Measurements from ENCODE around the gene C6orf62.
"Not testable (repeated sequence)": the region's sequence is repeated elsewhere in the genome, so short reads cannot be mapped to it uniquely, and the experiment has no call there.

The C6orf62 gene

DNA sequence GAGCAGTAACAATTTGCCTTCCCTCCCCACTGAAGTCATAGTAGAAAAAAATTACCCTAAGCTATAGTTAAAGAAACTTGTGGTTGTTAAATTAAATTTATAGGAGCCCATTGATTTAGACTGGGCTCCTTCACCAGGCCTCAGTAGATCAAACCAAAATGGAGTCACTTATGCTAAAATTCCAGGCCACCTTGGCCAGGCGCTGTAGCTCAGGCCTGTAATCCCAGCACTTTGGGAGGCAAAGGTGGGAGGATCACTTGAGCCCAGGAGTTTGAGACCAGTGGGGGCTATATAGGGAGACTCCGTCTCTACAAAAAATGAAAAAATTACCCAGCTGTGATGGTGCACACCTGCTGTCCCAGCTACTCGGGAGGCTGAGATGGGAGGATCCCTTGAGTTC, 40.8 kb upstream of the C6orf62 start:
- H3K27ac ChIP-seq, result no peak overlapping the region
- H3K4me1 ChIP-seq (ENCODE audit: low read depth, poor library complexity, severe bottlenecking), result no peaks in the 10 kb centered on the region
- H2AFZ ChIP-seq (ENCODE audit: low read depth), result no peak overlapping the region
- H3K27me3 ChIP-seq (ENCODE audit: insufficient read depth, low read depth), result no peaks in the 10 kb centered on the region
- no peaks in the 10 kb centered on the region for H3K36me3 ChIP-seq (ENCODE audit: insufficient read depth)
- no peak for TF ChIP-seq CTCF (conservative IDR thresholded peaks at IDR 0.05; ENCODE audit: low read depth, low read length)
- H3K79me2 ChIP-seq (ENCODE audit: insufficient read depth, low read depth), result no peaks in the 10 kb centered on the region
- H3K4me2 ChIP-seq, result no peak overlapping the region
- H3K4me3 ChIP-seq (IDR thresholded peaks at IDR 0.05; ENCODE audit: insufficient read depth, low read depth, low read length), result no peak overlapping the region
- H3K9ac ChIP-seq, result no peak overlapping the region
- no peaks in the 10 kb centered on the region for H4K20me1 ChIP-seq (ENCODE audit: insufficient read depth)

DNA sequence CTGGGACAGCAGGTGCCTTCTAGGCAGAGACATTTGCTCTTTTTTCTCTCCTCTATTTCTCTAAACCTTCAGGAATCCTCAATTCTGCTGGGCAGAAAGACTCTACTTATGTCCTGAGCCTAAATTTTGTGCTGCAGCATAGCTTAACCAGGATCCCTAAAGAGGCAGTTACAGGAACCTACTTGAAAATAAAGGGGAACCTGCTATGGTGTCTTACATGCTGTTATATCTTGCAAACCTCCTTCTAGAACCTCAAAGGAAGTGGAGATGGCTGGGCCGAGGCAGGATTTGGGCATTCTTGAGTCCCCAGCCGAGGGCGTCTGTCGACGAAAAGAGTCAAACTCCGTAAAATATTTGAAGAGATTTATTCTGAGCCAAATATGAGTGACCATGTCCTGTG, 38.7 kb upstream of the C6orf62 start:
- Histone ChIP-seq H3K4me3 (IDR thresholded peaks at IDR 0.05; ENCODE audit: insufficient read depth, low read depth, low read length) (no peak overlapping the region), H3K79me2 (ENCODE audit: insufficient read depth, low read depth) (no peaks in the 10 kb centered on the region), H3K36me3 (ENCODE audit: insufficient read depth) (no peaks in the 10 kb centered on the region), H3K27me3 (ENCODE audit: insufficient read depth, low read depth) (no peaks in the 10 kb centered on the region), H2AFZ (ENCODE audit: low read depth) (no peak overlapping the region), H3K9ac (no peak overlapping the region), H3K4me2 (no peak overlapping the region), H4K20me1 (ENCODE audit: insufficient read depth) (no peaks in the 10 kb centered on the region), H3K27ac (no peak overlapping the region), H3K4me1 (ENCODE audit: low read depth, poor library complexity, severe bottlenecking) (no peaks in the 10 kb centered on the region)
- TF ChIP-seq CTCF (conservative IDR thresholded peaks at IDR 0.05; ENCODE audit: low read depth, low read length), result no peak

GRCh38 chr6:24755279-24755678, 36.3 kb upstream of the C6orf62 start:
- no peaks in the 10 kb centered on the region for H3K4me1 ChIP-seq (ENCODE audit: low read depth, poor library complexity, severe bottlenecking)
- H3K4me2 ChIP-seq, result no peak overlapping the region
- no peak overlapping the region for H3K9ac ChIP-seq
- H3K4me3 ChIP-seq (IDR thresholded peaks at IDR 0.05; ENCODE audit: insufficient read depth, low read depth, low read length), result no peak overlapping the region
- H3K27ac ChIP-seq, result no peak overlapping the region
- H2AFZ ChIP-seq (ENCODE audit: low read depth), result no peak overlapping the region
- H3K36me3 ChIP-seq (ENCODE audit: insufficient read depth), result no peaks in the 10 kb centered on the region
- TF ChIP-seq CTCF (conservative IDR thresholded peaks at IDR 0.05; ENCODE audit: low read depth, low read length), result no peak
- H3K27me3 ChIP-seq (ENCODE audit: insufficient read depth, low read depth), result no peaks in the 10 kb centered on the region
- H4K20me1 ChIP-seq (ENCODE audit: insufficient read depth), result no peaks in the 10 kb centered on the region
- H3K79me2 ChIP-seq (ENCODE audit: insufficient read depth, low read depth), result no peaks in the 10 kb centered on the region

DNA sequence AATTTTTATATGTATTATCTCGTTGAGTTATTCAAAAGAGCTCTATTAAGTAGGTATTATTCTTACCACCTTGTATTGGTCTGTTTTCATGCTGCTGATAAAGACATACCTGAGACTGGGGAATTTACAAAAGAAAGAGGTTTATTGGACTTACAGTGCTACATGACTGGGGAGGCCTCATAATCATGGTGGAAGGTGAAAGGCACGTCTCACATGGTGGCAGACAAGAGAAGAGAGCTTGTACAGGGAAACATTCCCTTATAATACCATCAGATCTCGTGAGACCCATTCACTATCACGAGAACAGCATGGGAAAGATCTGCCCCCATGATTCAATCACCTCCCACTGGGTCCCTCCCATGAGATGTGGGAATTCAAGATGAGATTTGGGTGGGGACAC, 35.4 kb upstream of the C6orf62 start:
- not testable (repeated sequence) for H2AFZ ChIP-seq (ENCODE audit: low read depth); H3K4me2 ChIP-seq; H3K27ac ChIP-seq; H3K36me3 ChIP-seq (ENCODE audit: insufficient read depth); H3K27me3 ChIP-seq (ENCODE audit: insufficient read depth, low read depth); H3K4me1 ChIP-seq (ENCODE audit: low read depth, poor library complexity, severe bottlenecking); H3K9ac ChIP-seq; H4K20me1 ChIP-seq (ENCODE audit: insufficient read depth); H3K79me2 ChIP-seq (ENCODE audit: insufficient read depth, low read depth); H3K4me3 ChIP-seq (IDR thresholded peaks at IDR 0.05; ENCODE audit: insufficient read depth, low read depth, low read length)

GRCh38 chr6:24753545-24753944, 34.6 kb upstream of the C6orf62 start:
- H3K36me3 ChIP-seq (ENCODE audit: insufficient read depth), result no peaks in the 10 kb centered on the region
- no peak overlapping the region for H3K9ac ChIP-seq
- no peaks in the 10 kb centered on the region for H4K20me1 ChIP-seq (ENCODE audit: insufficient read depth)
- H3K4me2 ChIP-seq, result no peak overlapping the region
- no peaks in the 10 kb centered on the region for H3K79me2 ChIP-seq (ENCODE audit: insufficient read depth, low read depth)
- no peak overlapping the region for H3K4me3 ChIP-seq (IDR thresholded peaks at IDR 0.05; ENCODE audit: insufficient read depth, low read depth, low read length)
- H3K4me1 ChIP-seq (ENCODE audit: low read depth, poor library complexity, severe bottlenecking), result no peaks in the 10 kb centered on the region
- no peak overlapping the region for H2AFZ ChIP-seq (ENCODE audit: low read depth)
- H3K27ac ChIP-seq, result no peak overlapping the region
- no peak for TF ChIP-seq CTCF (conservative IDR thresholded peaks at IDR 0.05; ENCODE audit: low read depth, low read length)
- H3K27me3 ChIP-seq (ENCODE audit: insufficient read depth, low read depth), result no peaks in the 10 kb centered on the region
